Measurements from ENCODE around the gene ANKRD11.
"Not testable (repeated sequence)": the region's sequence is repeated elsewhere in the genome, so short reads cannot be mapped to it uniquely, and the experiment has no call there.

The ANKRD11 gene

GRCh38 chr16:89275284-89275584, 215.1 kb downstream of the ANKRD11 start:
- DNase-seq = no peak

- DNase-seq = no peak
These were observed 215.6 kb downstream of the ANKRD11 start for GRCh38 chr16:89274561-89275283.

GRCh38 chr16:89273741-89274472, 216.5 kb downstream of the ANKRD11 start:
- no peak for DNase-seq

- DNase-seq = no peak
These were observed 217.7 kb downstream of the ANKRD11 start for GRCh38 chr16:89272631-89273030.

- no peak for DNase-seq
These were observed 219.6 kb downstream of the ANKRD11 start for GRCh38 chr16:89270666-89271345.

- no peak for DNase-seq
These were observed 220.3 kb downstream of the ANKRD11 start for GRCh38 chr16:89269805-89270665.

- DNase-seq = no peak
These were observed 221.2 kb downstream of the ANKRD11 start for GRCh38 chr16:89268987-89269735.

GRCh38 chr16:89268585-89268984, 221.8 kb downstream of the ANKRD11 start:
- no peak for DNase-seq

GRCh38 chr16:89267746-89268145, 222.6 kb downstream of the ANKRD11 start:
- not testable (repeated sequence) for DNase-seq

GRCh38 chr16:89266521-89267134, 223.7 kb downstream of the ANKRD11 start:
- DNase-seq = no peak

GRCh38 chr16:89265647-89266046, 224.7 kb downstream of the ANKRD11 start:
- no peak for DNase-seq

GRCh38 chr16:89264800-89265550, 225.4 kb downstream of the ANKRD11 start:
- DNase-seq = no peak

- DNase-seq = no peak
These were observed 228.4 kb downstream of the ANKRD11 start for GRCh38 chr16:89261691-89262563.

GRCh38 chr16:89259901-89260300, 230.5 kb downstream of the ANKRD11 start:
- not testable (repeated sequence) for DNase-seq

GRCh38 chr16:89257757-89258465, 232.4 kb downstream of the ANKRD11 start:
- no peak for DNase-seq

- DNase-seq = peak; percentile 6
These were observed 233.1 kb downstream of the ANKRD11 start for GRCh38 chr16:89257281-89257731.

- peak; percentile 72 for DNase-seq
These were observed 233.6 kb downstream of the ANKRD11 start for GRCh38 chr16:89256651-89257254.

GRCh38 chr16:89253548-89254287, 236.6 kb downstream of the ANKRD11 start:
- DNase-seq = no peak
